HG03575 (cell line): ENCODE measurements around the gene HNRNPA0.

Experiments used
- ATAC-seq: cut with Tn5 transposase; IDR thresholded peaks from one replicate; pipeline ENCODE4 v1.9.1; 2021; ENCODE audit not compliant: unreplicated experiment, insufficient number of reproducible peaks, low FRiP score; ENCODE audit errors: extremely low read depth

Gene HNRNPA0

DNA sequence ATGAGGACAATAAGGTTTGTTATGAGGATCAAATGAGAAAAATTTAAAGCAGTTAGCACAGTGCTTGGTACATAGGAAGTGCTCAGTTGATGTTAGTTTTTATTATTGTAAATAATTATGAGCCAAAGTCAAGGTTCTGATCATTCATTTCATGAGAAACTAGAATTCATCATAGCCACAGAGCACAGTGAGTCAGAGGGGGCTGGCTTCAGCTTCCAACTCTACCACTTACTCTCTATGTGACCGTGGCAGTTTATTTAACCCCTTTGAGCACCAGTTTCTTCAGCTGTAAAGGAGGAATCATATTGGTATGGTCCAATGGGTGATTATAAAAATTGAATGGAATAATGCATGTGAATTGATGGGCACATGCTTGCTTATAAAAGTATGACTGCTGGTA lies 57.7 kb downstream of the HNRNPA0 start:
- no peak for ATAC-seq

DNA sequence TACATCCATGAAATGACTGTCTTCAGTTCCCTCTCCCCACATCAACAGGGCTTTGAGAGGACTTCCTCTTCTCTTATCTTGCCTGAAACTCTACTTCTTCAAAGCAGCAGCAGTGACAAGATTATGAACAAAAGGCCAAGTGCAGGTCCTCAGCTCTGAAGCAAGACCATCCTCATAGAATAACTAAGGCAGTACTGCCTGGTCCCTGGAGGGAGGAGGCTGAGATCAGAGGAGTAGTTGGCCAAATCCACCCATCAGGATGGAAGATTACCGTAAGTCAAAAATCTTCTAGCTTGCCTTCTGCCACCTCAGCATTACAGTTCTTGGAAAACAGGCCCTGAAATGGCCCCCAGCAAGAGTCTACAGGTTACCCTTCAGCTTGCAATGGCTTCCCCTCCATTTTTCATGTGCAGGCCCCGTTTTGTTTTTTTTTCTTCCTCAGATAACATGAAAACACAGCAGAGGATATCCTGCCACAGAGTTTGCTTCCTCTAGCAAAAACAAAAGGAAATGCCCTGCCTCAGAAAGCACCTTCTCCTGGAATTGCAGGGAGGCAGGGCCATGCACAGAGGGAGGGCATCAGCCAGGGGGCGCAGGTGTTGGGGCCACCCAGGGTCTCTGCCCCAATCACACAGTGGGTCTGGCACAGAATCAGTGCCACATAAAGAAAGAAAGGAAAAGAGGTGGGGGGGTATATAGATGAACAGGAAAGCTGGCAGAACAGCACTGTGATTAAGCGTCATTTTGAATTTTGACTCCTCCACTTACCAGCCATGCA lies 58.3 kb downstream of the HNRNPA0 start:
- ATAC-seq = no peak
